ENCODE measurements around the gene KAT7. TPM values are rescaled to one million over a fixed set of nuclear protein-coding genes. Genes with fewer than 3 reads are reported as not detected.

KAT7 gene
- total RNA-seq, 1 donor from 2014 or later = 34.9 TPM

DNA sequence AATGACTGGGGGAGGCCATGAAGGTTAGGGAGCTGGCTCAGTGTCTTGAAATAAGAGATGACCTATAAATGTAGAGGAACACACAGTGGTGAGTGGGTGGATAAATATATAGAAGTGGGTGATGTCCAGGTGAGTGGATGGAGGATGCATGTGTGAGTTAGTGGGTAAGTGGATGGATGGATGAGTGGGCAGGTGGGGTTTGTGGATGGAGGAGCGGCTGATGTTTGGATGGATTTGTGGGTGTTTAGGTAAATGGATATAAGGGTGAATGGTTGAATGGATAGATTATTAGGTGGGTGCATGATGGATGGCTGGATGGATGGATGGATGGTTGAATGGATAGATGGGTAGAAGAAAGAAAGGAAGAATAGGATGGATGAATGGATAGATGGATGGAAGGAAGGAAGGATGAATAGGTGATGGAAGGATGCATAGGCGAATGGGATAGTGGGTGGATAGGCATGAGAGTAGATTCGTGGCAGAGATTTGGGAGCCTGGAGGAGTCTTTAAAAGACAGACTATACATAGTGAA lies 78.5 kb downstream of the KAT7 start:
- no peak for DNase-seq (ENCODE audit: low spot score)

DNA sequence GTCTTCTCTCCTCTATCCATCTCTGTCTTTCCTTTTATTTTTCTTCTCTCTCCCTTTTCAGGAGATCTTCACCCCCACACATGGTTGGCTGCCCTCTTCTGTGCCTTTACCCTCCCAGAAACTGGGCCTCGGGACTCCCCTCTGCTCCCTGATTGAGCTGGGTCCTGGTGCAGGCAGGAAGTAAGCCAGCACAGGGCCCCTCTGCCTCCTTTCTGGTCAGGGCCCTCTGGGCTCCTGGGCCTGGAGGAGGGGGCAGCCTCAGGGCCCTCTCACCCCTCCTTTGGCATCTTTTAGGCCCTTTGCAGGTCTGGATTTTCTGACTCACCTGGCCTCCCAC lies 80.5 kb downstream of the KAT7 start:
- DNase-seq (ENCODE audit: low spot score) = no peak

DNA sequence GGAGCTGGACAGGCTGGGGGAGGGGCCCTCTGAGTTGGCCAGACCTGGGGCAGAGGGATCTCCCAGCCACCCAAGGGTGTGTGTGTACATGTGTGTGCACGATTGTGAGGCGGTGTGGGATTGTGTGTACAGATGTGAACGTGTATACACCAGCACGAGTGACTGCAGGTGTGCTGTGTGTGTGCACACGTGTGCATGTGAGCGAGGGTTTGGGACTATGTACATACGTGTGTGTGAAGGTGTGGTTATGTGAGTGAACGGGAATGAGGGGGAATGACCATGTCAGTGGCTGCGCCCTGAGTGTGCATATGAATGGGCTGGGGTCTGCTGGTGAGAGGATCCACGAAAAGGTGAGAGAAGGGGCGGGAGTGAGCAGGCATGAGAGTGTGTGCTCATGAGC lies 81.8 kb downstream of the KAT7 start:
- no peak for DNase-seq (ENCODE audit: low spot score)

DNA sequence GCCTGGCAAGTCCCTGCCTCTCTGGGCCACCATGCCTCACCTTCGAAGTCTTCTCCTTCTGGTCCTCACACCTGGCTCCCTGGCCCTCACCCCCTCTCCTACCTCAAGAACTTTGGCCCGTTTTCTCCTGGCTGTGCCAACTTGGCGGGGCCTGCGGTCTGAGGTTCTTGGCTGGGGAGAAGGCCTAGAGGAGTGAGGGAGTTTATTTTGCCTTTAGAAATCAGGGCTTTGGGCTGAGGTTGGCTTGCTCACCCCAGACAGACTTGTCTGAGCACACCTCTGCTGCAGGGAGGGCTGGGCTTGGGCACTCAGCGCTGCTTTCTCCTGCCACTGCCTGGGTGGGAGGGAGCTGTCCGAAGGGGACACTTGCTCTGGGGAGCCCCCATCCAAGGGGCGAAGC lies 82.7 kb downstream of the KAT7 start:
- no peak for DNase-seq (ENCODE audit: low spot score)

DNA sequence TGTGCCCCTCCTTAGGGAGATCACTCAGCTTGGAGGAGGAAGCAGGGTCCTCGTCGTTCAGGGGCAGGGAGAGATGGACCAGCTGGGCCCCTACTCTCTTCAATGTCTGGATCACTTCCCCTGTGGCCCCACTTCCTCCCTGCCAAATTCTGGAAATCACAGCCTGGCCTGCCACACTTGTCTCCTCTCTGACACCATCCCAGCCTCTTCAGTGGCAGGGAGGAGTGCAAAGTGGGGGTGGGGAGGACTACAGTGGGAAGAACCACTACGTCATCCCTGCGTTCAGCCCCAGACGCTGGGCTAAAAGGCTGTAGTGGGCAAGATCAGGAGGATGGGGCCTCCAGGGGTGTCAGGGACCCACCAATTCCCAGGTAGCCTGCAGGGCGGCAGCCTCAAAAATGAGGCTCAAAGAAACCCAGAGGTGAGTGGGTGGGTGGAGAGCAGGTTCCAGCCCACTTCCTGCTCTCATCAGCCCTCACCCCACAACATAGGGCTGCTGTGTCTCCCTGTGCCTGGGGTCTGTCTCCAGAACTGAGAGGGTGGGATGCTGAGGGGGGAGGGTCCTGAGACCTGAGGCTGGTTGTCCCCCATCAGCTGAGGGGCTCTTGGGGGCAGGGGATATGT lies 84.4 kb downstream of the KAT7 start:
- no peak for DNase-seq (ENCODE audit: low spot score)

DNA sequence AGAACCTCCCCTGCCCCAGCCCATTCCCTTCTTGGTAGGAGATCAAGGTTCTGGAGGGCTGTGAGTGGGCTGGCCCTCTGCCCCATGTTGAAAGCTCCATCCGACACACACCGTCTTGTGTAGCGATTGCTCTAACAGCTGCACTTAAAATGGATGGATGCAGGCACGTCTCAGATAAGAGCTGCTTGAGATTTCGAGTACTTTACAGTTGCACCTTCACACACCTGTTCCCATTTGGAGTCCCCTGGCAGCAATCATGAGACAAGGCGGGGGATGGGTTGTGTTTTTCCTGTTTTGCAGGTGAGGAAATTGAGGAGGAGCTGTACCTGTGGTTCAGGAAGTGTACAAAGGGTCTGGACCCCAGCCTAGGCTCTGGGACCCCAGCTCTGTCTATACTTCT lies 85.0 kb downstream of the KAT7 start:
- DNase-seq (ENCODE audit: low spot score) = no peak

DNA sequence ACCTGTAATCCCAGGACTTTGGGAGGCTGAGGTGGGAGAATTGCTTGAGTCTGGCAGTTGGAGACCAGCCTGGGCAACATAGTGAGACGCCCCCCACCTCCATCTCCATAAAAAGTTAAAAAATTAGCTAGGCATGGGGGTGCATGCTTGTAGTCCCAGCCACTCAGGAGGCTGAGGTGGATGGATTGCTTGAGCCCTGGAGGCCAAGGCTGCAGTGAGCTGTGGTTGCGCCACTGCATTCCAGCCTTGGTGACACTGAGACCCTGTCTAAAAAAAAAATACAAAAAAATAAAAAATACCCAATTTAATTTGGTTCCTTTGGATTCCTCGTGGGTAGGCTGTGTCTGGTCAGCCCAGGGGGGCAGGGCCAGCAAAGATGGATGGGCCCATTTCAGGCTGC lies 85.4 kb downstream of the KAT7 start:
- DNase-seq (ENCODE audit: low spot score) = no peak

DNA sequence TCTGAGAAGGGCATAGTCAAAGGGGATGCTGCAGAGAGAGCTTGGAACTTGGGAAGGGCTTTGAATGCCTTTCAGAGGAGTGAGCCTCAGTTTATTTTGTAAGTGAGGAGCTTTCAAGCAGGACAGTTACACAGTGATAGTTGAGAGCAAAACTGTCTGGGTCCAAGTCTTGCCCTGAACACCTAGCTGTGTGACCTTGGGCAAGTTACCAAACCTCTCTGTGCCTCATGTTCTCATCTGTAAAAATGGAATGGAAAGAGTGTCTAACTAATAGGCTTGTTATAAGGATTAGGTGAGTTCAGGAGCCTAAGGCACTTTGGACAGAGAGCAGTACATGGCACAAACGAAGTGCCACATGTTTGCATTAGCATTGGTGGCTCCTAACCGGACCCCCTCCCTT lies 86.4 kb downstream of the KAT7 start:
- no peak for DNase-seq (ENCODE audit: low spot score)

DNA sequence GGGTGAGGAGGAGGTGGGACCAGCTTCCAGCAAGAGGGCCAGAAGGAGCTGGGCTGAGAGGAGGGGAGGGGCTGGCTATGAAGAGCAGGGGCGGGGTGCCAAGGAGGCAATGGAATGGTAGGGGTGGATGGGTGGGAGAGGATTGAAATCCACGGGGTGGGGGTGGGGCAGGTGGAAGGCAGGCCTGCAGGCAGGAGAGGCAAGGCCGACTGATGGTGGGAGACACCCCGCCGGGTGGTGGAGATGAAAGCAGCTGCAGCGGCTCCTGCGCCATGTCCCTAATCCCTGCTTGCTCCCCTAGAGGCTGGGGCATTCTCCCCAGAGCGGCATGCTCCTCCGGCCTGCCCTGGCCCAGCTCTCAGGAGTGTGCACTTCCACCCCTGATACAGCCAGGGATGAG lies 87.2 kb downstream of the KAT7 start:
- no peak for DNase-seq (ENCODE audit: low spot score)

DNA sequence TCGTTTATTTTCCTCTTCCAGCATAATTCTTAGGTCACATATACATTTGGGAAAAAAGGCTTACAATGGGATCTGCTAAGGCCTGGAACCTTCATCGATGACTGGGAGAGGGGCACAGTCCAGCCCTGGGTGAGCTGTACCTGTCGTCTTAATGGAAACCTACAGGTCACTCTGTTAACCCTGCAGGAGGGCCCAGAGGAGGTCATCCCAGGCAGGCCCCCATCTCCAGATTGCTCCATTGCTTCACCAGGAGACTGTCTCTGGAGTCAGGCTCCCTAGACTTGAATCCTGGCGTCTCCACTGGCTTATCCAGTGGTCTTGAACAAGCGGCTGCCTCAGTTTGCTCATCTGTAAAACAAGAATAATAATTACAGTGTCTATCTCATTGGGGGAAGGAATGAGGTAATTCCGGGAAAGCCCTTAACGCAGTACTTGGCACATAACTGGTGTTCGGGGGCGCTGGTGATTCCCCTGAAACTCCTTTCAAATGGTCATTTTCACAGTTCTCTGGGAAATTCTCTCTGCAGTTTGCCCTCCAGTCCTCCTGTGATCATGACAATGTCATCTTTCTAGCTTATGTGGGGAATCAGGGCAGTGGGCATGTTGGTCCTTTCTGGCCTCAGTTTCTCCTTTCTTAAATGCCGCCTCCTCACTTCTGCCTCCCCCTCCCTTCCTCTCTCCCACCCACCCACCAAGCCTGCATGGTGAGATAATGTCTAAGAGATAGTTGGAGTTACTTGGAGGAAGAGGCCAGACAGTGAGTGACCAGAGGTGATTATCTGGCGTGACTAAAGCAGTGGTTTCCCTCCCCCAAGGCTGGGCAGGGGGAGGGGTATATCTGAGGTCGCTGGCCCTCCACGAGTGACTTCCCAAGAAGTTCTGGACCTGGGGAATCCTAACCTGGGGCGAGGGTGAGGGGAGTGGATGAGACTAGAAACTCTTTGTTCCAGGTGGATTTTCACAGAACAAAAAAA lies 90.7 kb downstream of the KAT7 start:
- no peak for DNase-seq (ENCODE audit: low spot score)

DNA sequence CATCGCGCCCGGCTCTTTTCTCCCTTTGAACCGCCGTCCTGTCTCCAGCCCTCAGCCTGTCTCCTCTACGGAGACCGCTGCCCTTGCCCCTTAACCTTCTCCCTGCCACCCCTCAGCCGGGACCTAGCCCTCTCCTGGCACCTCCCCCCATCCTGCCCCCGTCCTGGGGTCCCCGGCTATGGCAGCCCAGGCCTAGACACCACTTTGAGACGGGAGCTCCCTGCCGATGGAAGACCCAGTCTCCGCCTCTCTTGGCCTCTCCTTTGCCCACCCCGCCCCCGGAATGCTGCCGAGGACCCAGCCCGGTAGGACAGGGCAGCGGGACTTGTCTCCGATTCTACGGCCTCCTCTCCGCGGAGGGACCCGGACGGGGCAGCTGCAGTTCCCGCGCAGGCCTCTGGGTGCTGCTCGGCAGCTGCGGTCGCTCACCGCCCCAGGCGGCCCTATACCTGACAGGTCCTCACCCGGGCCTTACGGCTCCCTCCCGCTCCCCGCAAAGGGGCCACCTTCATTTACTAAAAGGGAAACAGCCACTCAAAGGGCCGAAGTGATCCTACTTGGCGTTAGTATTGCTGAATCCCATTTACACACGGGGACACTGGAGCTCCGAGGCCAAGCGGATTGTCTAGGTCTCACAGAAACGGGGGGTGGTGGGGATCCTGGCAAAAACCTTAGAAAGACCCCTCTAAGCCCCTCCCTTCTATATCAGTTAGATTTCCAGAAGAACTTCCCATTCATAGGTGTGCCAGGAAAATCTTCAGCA lies 92.0 kb downstream of the KAT7 start:
- DNase-seq (ENCODE audit: low spot score) = peak; percentile 93

DNA sequence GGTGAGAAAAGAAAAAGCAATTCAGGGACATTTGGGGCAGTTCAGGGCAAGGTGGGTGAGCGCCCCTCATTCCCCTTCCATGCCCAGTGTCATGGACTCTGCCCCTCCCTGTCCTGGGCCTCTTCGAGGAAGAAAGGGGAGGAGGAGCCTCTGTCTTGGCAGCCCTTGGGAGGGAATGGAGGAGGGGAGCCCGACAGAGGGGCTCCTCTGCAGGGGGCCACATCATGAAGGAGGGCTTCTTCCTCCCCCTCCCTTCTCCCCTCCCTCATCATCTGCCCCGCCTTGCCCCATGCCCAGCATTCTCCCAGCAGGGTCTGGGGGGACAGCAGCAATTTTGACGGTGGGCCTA lies 92.5 kb downstream of the KAT7 start:
- no peak for DNase-seq (ENCODE audit: low spot score)

DNA sequence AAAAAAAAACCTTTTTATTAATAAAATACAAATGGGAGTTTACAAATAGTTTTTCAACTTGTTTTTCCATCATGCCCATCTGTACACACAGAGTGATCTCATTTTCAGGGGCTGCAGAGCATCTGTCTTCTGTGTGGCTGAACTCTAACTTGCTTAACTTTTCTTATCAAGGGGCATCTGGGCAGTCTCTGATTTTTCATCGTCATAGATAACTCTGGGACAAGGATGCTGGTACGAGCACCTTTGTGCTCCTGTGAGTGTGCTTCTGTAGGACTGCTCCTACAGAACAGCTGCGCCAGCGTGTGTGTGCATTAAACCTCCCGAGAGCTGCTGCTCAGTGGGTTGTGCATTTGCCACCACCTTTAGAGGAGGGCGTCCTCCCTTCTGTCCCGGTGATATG lies 94.0 kb downstream of the KAT7 start:
- DNase-seq (ENCODE audit: low spot score) = no peak

Other genes with a start within 250 kb of the KAT7 start
- gene NXPH3, start 212.8 kb upstream of the KAT7 start, total RNA-seq = 3.8 TPM
- 44.2 TPM for gene SPOP, start 110.6 kb upstream of the KAT7 start, total RNA-seq
- 44.5 TPM for gene SLC35B1, start 80.7 kb upstream of the KAT7 start, total RNA-seq
- 5.9 TPM for gene FAM117A, start 24.6 kb upstream of the KAT7 start, total RNA-seq
- gene TAC4, start 59.4 kb downstream of the KAT7 start, total RNA-seq = not detected
- 0.55 TPM for gene DLX4, start 180.5 kb downstream of the KAT7 start, total RNA-seq
- gene DLX3, start 206.5 kb downstream of the KAT7 start, total RNA-seq = 0.48 TPM

All from mesenteric fat pad (tissue), 1 donor.